Activated CD8-positive, alpha-beta T cell treated with anti-CD3 and anti-CD28 coated beads for 36 hours (primary cell): ENCODE data around the gene YIPF1. TPM values are rescaled to one million over a fixed set of nuclear protein-coding genes. Genes with fewer than 3 reads are reported as not detected.

ENCODE experiments used
- ATAC-seq: fragments of 200-7000 bp; cut with Tn5 transposase; one replicate; pipeline ENCODE4 v1.10.0; 2021; ENCODE audit warnings: mild to moderate bottlenecking, moderate library complexity
- CTCF ChIA-PET: fragments of 350-600 bp; sonication (Branson Sonifier 250); formaldehyde crosslinking; loops from one replicate; lab custom pipeline; 2021; ENCODE audit warnings: antibody characterized with exemption; lab: Charles Lee
- POLR2A ChIA-PET: fragments of 350-600 bp; sonication (Branson Sonifier 250); formaldehyde crosslinking; loops from one replicate; lab custom pipeline; 2021; ENCODE audit warnings: antibody characterized with exemption; lab: Charles Lee
- DNase-seq: peaks from one replicate; pipeline ENCODE4 v3.0.0-alpha.2; 2020
- H3K27ac Mint-ChIP-seq: one replicate; pipeline ENCODE4 v1.8.0; 2021; ENCODE audit warnings: mild to moderate bottlenecking, mixed read lengths
- H3K27me3 Mint-ChIP-seq: one replicate; pipeline ENCODE4 v1.8.0; 2021; ENCODE audit warnings: mixed read lengths
- H3K36me3 Mint-ChIP-seq: one replicate; pipeline ENCODE4 v1.8.0; 2021; ENCODE audit warnings: low read depth, mixed read lengths
- H3K4me1 Mint-ChIP-seq: one replicate; pipeline ENCODE4 v1.8.0; 2021; ENCODE audit warnings: low read depth, mixed read lengths
- H3K4me3 Mint-ChIP-seq: one replicate; pipeline ENCODE4 v1.8.0; 2021; ENCODE audit warnings: mild to moderate bottlenecking, moderate library complexity, mixed read lengths
- H3K9me3 Mint-ChIP-seq: one replicate; pipeline ENCODE4 v1.8.0; 2021; ENCODE audit warnings: mixed read lengths
- CTCF ChIP-seq: fragments of 200-600 bp; IDR thresholded peaks from one replicate; pipeline ENCODE4 v1.8.0; 2022; ENCODE audit warnings: antibody characterized with exemption, mild to moderate bottlenecking
- intact Hi-C: fragments of 100-400 bp; cut with micrococcal nuclease; formaldehyde crosslinking; loops from one replicate; pipeline ENCODE4 v1.10.0; 2022
- total RNA-seq, 2 experiments: library from RNA; stranded (reverse); gene quantifications; one replicate each; pipeline ENCODE4 v1.2.3, GENCODE V29; 2021

YIPF1 gene
- total RNA-seq, 2 experiments from 2014 or later: 13.2 to 15.6 TPM

GRCh38 chr1:53837924-53838653, 51.5 kb downstream of the YIPF1 start, which contains the start of gene NDC1:
NDC1 (minus strand) TSS chr1:53838296; CDS start chr1:53838261, 35 bp downstream.
- peak; percentile 93 for DNase-seq
- ChIA-PET POLR2A (interaction anchor here (0.6 to 2.5 kb wide), 11 partner anchors 10 to 215 kb away, joined by 3 to 16 read pairs (median 3); partner anchors contain the start of genes IFT25, LRRC42, TCEANC2 and TMEM59), CTCF (interaction anchor here (1.0 to 2.1 kb wide), 5 partner anchors 10 to 215 kb away, joined by 3 to 9 read pairs (median 3); partner anchors contain the start of genes TCEANC2 and TMEM59)
- Mint-ChIP-seq H3K4me3 (peak within 1 kb of the TSS; percentile 99), H3K4me1 (peaks cover 26% of the 10 kb centered on the region), H3K27me3 (peaks cover 2% of the 10 kb centered on the region), H3K36me3 (peaks cover 26% of the 10 kb centered on the region), H3K27ac (peak within 1 kb of the TSS; percentile 93), H3K9me3 (peaks cover 2% of the 10 kb centered on the region)
- TF ChIP-seq CTCF: no peak
- peak; percentile 92 for ATAC-seq
- intact Hi-C loops: loop anchor here (5.0 kb wide), 1 partner anchor 214 kb away; the partner anchor contains the start of genes TCEANC2 and TMEM59

- Mint-ChIP-seq H3K9me3 (peaks cover 1% of the 10 kb centered on the region), H3K27me3 (peaks cover 2% of the 10 kb centered on the region), H3K4me3 (peak overlapping the region; percentile 99), H3K27ac (peak overlapping the region; percentile 93), H3K4me1 (peaks cover 26% of the 10 kb centered on the region), H3K36me3 (peaks cover 28% of the 10 kb centered on the region)
- ChIA-PET CTCF (interaction anchor here (1.0 to 2.1 kb wide), 4 partner anchors 10 to 215 kb away, joined by 3 to 9 read pairs (median 4); partner anchors contain the start of genes TCEANC2 and TMEM59), POLR2A (interaction anchor here (0.9 to 2.5 kb wide), 6 partner anchors 13 to 216 kb away, joined by 3 to 16 read pairs (median 4); partner anchors contain the start of genes IFT25, LRRC42, TCEANC2 and TMEM59)
- DNase-seq (no peak), ATAC-seq (no peak)
- intact Hi-C loops: loop anchor here (5.0 kb wide), 1 partner anchor 215 kb away; the partner anchor contains the start of genes TCEANC2 and TMEM59
- no peak for TF ChIP-seq CTCF
Observed at GRCh38 chr1:53837646-53837923, 52.0 kb downstream of the YIPF1 start.

GRCh38 chr1:53835491-53835890, 54.1 kb downstream of the YIPF1 start:
- DNase-seq: no peak

GRCh38 chr1:53834776-53835175, 54.8 kb downstream of the YIPF1 start:
- CTCF ChIA-PET: interaction anchor here (1.2 to 1.7 kb wide), 4 partner anchors 8 to 125 kb away, joined by 3 to 8 read pairs (median 4); no protein-coding TSS in a partner anchor
- TF ChIP-seq CTCF: no peak
- ATAC-seq: no peak
- intact Hi-C loops: loop anchor here (5.0 kb wide), 1 partner anchor 218 kb away; the partner anchor contains the start of genes TCEANC2 and TMEM59
- no peak for DNase-seq
- Mint-ChIP-seq H3K27me3 (no peaks in the 10 kb centered on the region), H3K4me3 (no peak overlapping the region), H3K9me3 (no peaks in the 10 kb centered on the region), H3K4me1 (peaks cover 26% of the 10 kb centered on the region), H3K36me3 (peaks cover 38% of the 10 kb centered on the region), H3K27ac (no peak overlapping the region)
- POLR2A ChIA-PET: no interaction called here

More at GRCh38 chr1:53835491-53835890, 54.1 kb downstream of the YIPF1 start:
- Mint-ChIP-seq H3K27ac (no peak overlapping the region), H3K36me3 (peaks cover 36% of the 10 kb centered on the region), H3K27me3 (no peaks in the 10 kb centered on the region), H3K4me3 (no peak overlapping the region), H3K4me1 (peaks cover 26% of the 10 kb centered on the region), H3K9me3 (no peaks in the 10 kb centered on the region)
- ChIA-PET CTCF (interaction anchor here (1.2 to 1.7 kb wide), 5 partner anchors 9 to 124 kb away, joined by 3 to 8 read pairs (median 4); no protein-coding TSS in a partner anchor), POLR2A (interaction anchor here (2.5 kb wide), 1 partner anchor 10 kb away, joined by 8 read pairs; no protein-coding TSS in a partner anchor)
- intact Hi-C loops: loop anchor here (5.0 kb wide), 1 partner anchor 217 kb away; the partner anchor contains the start of genes TCEANC2 and TMEM59
- no peak for TF ChIP-seq CTCF
- ATAC-seq: no peak
